H1 (cell line): ENCODE measurements around the gene CMTM5. TPM values are rescaled to one million over a fixed set of nuclear protein-coding genes. Genes with fewer than 3 reads are reported as not detected.

Experiments used
- NANOG ChIP-seq: IDR thresholded peaks from 2 replicates; pipeline ENCODE4 v1.6.1; 2011; ENCODE audit warnings: low read length, low read depth, mild to moderate bottlenecking, inconsistent platforms; ENCODE audit not compliant: insufficient read depth, poor library complexity, severe bottlenecking
- SIN3A ChIP-seq, 2 experiments: IDR thresholded peaks in 1 of 2; conservative IDR thresholded peaks in 1 of 2; 2 replicates each; pipeline ENCODE4 v1.6.1; 2011 to 2012; ENCODE audit warnings: low read length in 2 of 2, improper control_type of control experiment in 1 of 2, low read depth in 1 of 2, mild to moderate bottlenecking in 1 of 2
- SP4 ChIP-seq: IDR thresholded peaks from 2 replicates; pipeline ENCODE4 v1.6.1; 2012; ENCODE audit warnings: low read length, inconsistent platforms
- polyA plus RNA-seq, 7 experiments: library from polyadenylated mRNA; depleted of rRNA in 3 of 7; stranded (reverse) in 5 of 7; unstranded in 2 of 7; fragments of >200 nt in 5 of 7; fragments of 200-250 nt in 2 of 7; gene quantifications; 1 replicate in 5 of 7; 2 replicates in 1 of 7; 4 replicates in 1 of 7; pipeline versions ENCODE4 v1.2.1 to v1.2.3, GENCODE V29; 2011 to 2013; ENCODE audit warnings: missing spikeins in 2 of 7, mixed read lengths in 2 of 7
- total RNA-seq: library from RNA; stranded (reverse); fragmentation: NEBNext Ultra II Directional; extraction: Animal tissue kit (Norgen Biotek cat#: 25700); gene quantifications from 2 replicates; pipeline ENCODE4 v1.2.1, GENCODE V29; 2021

CMTM5 gene
- total and polyA plus RNA-seq, 2 of the 8 experiments (the other 6 are each of a cell fraction or from before 2014, with no cell fraction given): 2.1 TPM; not detected in 1

DNA sequence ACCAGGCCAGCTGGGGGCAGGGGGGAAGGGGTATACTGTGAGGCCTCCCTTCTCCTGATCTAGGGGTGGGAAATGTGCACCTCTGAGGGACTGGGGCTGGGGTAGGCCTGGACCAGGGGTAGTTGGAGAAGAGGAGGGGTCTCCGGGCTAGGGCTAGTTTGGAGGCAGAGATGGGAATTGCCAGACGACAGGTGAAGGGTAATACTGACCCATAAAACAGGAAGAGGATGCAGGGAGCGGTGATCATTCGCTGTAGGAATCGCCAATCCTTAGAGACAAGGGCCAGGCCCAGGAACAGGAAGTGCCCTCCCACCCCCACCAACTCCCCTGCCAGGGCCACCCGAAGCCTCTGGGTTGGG lies 28.6 kb upstream of the CMTM5 start (continued):
- TF ChIP-seq SIN3A (conservative IDR thresholded peaks at IDR 0.05 in 1 of 2, IDR thresholded peaks at IDR 0.05 in 1 of 2; ENCODE audit: low read depth in 1 of 2, low read length in 2 of 2) (no peak), NANOG (no peak), SP4 (no peak)
